ENCODE measurements around the gene COQ6.

DNA sequence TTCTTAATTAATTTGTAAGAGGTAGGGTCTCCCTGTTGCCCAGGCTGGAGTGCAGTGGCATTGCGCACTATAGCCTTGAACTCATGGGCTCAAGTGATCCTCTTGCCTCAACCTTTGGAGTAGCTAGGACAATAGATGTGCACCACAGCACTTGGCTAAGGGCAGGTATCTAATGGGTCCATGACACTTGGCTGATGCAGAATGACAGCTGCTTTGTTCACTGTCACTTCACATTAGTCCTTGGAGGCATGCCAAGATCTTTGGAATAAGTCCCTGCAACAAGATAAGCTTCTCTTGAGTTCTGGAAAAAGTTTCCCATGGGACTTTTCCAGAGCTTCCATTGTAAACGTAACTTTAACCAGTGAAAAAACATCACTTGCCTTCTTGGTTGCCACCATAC lies 23.4 kb downstream of the COQ6 start:
- TF ChIP-seq POLR2A (IDR thresholded peaks at IDR 0.05), result no peak
- TF ChIP-seq, protein P1, sequence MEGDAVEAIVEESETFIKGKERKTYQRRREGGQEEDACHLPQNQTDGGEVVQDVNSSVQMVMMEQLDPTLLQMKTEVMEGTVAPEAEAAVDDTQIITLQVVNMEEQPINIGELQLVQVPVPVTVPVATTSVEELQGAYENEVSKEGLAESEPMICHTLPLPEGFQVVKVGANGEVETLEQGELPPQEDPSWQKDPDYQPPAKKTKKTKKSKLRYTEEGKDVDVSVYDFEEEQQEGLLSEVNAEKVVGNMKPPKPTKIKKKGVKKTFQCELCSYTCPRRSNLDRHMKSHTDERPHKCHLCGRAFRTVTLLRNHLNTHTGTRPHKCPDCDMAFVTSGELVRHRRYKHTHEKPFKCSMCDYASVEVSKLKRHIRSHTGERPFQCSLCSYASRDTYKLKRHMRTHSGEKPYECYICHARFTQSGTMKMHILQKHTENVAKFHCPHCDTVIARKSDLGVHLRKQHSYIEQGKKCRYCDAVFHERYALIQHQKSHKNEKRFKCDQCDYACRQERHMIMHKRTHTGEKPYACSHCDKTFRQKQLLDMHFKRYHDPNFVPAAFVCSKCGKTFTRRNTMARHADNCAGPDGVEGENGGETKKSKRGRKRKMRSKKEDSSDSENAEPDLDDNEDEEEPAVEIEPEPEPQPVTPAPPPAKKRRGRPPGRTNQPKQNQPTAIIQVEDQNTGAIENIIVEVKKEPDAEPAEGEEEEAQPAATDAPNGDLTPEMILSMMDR (IDR thresholded peaks at IDR 0.05), result no peak
- no peak for TF ChIP-seq POLR2AphosphoS5 (IDR thresholded peaks at IDR 0.05; ENCODE audit: insufficient read depth in 1 of 2, low read depth in 1 of 2)

Measured in vagina (tissue), 2 donors.